ENCODE data around the gene ASAP2. TPM values are rescaled to one million over a fixed set of nuclear protein-coding genes. Genes with fewer than 3 reads are reported as not detected.

ASAP2 gene
- total RNA-seq, 4 donors from 2014 or later, result 28.2 to 38.0 (median 31.7) TPM

DNA sequence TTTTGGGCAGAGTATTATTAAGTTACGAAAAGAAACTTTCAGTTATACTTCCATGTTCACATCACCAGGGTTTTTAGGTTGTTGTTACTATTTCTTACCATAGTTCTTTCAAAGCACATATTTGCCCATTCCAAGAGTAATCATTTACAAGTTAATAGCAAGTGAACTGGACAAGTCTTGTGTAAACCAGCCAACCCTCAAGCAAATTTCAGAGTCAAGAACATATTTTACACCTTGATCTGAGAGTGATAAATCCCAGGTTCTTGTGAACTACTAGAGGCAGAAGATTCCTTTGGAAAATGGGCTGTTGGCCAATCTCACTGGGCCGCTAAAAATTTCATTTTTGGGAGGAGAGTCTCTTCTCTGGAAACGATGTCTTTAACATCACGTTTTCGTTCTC is 2.7 kb upstream of the ASAP2 start:
- Histone ChIP-seq H3K36me3 (no peaks in the 10 kb centered on the region), H3K4me3 (no peak overlapping the region), H3K4me1 (peaks cover 0 to 25% (median 2%) of the 10 kb centered on the region in 4 donors), H3K27ac (no peak overlapping the region), H3K9me3 (no peaks in the 10 kb centered on the region), H3K27me3 (no peaks in the 10 kb centered on the region)
- 89 to 91% methylated on average over 5 of the region's 5 CpGs for WGBS, 2 donors
- DNase-seq (ENCODE audit: low spot score in 2 of 2), result no peak
- TF ChIP-seq POLR2A (IDR thresholded peaks at IDR 0.05), result no peak
- TF ChIP-seq, protein P1, sequence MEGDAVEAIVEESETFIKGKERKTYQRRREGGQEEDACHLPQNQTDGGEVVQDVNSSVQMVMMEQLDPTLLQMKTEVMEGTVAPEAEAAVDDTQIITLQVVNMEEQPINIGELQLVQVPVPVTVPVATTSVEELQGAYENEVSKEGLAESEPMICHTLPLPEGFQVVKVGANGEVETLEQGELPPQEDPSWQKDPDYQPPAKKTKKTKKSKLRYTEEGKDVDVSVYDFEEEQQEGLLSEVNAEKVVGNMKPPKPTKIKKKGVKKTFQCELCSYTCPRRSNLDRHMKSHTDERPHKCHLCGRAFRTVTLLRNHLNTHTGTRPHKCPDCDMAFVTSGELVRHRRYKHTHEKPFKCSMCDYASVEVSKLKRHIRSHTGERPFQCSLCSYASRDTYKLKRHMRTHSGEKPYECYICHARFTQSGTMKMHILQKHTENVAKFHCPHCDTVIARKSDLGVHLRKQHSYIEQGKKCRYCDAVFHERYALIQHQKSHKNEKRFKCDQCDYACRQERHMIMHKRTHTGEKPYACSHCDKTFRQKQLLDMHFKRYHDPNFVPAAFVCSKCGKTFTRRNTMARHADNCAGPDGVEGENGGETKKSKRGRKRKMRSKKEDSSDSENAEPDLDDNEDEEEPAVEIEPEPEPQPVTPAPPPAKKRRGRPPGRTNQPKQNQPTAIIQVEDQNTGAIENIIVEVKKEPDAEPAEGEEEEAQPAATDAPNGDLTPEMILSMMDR (IDR thresholded peaks at IDR 0.05), result no peak
- TF ChIP-seq EP300 (IDR thresholded peaks at IDR 0.05), result no peak

DNA sequence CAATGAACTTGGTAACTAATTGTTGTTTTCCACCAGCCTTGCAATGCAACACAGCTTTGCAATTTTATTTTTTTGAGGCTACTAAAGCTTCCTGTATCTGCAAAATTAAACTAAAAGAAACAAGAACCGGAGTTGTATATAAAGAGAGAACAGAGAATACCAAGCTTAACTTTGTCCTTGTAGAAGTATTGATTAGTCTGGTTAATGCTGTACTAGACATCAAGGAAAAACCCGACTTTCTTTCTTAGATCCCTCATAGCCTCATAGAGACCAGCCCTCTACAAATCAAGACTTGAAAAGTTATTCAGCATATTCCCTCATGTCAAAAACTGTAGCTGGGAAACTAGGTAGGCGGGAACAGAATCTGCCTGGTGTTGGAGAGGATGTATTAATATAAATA is 1.7 kb upstream of the ASAP2 start:
- 79 to 84% methylated on average over 3 of the region's 3 CpGs for WGBS, 2 donors
- no peaks in the 10 kb centered on the region for H3K9me3 ChIP-seq
- no peak overlapping the region for H3K4me3 ChIP-seq
- peak overlapping the region in 3 of 4 donors; percentile 71 to 95 (median 88) for H3K27ac ChIP-seq
- H3K27me3 ChIP-seq, result no peaks in the 10 kb centered on the region
- peaks cover 0 to 35% (median 2%) of the 10 kb centered on the region in 4 donors for H3K4me1 ChIP-seq
- TF ChIP-seq EP300 (IDR thresholded peaks at IDR 0.05) (no peak), POLR2A (IDR thresholded peaks at IDR 0.05) (no peak)
- TF ChIP-seq, protein P1 (IDR thresholded peaks at IDR 0.05), result no peak
- DNase-seq (ENCODE audit: low spot score in 2 of 2), result no peak
- no peaks in the 10 kb centered on the region for H3K36me3 ChIP-seq

DNA sequence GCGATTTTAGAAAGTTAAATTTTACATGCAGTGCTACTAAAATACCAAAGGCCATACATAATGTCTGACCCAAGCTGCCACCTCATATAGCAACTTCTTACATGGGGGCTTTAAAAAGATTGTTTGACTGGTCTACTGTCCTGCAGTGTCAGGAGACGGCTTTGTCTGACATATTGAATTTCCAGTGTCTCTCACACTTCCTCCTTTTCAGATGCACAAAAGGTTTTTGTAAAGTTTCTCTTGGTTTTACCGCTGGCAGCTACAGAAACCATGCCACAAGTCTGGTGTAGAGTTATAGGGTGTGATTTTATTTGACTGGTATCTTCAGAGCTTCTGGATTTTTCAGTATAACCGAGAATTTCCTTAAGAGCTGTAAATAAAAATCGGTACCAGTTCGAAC is 1.1 kb upstream of the ASAP2 start:
- 35% methylated on average over 6 of the region's 6 CpGs for WGBS, 2 donors
- H3K27me3 ChIP-seq, result no peaks in the 10 kb centered on the region
- TF ChIP-seq, protein P1 (IDR thresholded peaks at IDR 0.05), result no peak
- TF ChIP-seq POLR2A (IDR thresholded peaks at IDR 0.05), result no peak
- TF ChIP-seq EP300 (IDR thresholded peaks at IDR 0.05), result no peak
- peaks cover 0 to 41% (median 2%) of the 10 kb centered on the region in 4 donors for H3K4me1 ChIP-seq
- H3K4me3 ChIP-seq, result peak overlapping the region in 3 of 4 donors; percentile 33 to 86 (median 71)
- peak overlapping the region; percentile 71 to 95 (median 86) for H3K27ac ChIP-seq
- DNase-seq (ENCODE audit: low spot score in 2 of 2), result no peak
- H3K9me3 ChIP-seq, result no peaks in the 10 kb centered on the region
- H3K36me3 ChIP-seq, result no peaks in the 10 kb centered on the region

DNA sequence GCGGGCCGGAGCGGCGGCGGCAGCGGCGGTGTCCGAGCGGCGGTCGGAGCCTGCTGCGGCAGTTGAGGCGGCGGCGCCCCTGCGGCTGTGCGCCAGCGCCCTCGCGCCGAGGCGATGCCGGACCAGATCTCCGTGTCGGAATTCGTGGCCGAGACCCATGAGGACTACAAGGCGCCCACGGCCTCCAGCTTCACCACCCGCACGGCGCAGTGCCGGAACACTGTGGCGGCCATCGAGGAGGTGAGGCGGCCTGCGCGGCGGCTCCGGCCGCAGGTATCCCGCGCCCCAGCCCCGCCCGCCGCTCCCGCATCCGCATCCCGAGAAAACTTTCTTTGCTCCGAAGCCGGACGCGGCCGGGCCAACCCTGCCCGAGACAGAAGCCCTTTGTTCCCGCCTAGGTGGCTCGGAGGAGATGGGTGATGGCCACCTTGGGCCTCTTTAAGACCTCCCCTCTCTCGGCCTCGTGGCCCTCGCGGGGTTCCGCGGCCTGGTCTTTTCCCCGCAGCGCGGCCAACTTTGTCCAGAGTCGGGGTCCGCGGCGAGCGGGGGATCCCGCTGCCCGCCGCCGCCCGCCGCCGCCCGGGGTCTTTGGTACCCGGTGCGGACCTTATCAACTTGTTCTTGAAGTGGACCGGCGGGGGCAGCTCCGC is 504 bp downstream of the ASAP2 start:
- H3K27me3 ChIP-seq, result no peaks in the 10 kb centered on the region
- H3K9me3 ChIP-seq, result no peaks in the 10 kb centered on the region
- H3K36me3 ChIP-seq, result no peaks in the 10 kb centered on the region
- peak overlapping the region; percentile 66 to 96 (median 84) for H3K4me3 ChIP-seq
- DNase-seq (ENCODE audit: low spot score in 2 of 2), result no peak
- 0% methylated on average over 3 to 51 of the region's 84 CpGs for WGBS, 2 donors
- TF ChIP-seq EP300 (IDR thresholded peaks at IDR 0.05), result peak in 1 of 2 donors; percentile 36
- no peak for TF ChIP-seq POLR2A (IDR thresholded peaks at IDR 0.05)
- peaks cover 0 to 53% (median 12%) of the 10 kb centered on the region in 4 donors for H3K4me1 ChIP-seq
- H3K27ac ChIP-seq, result peak overlapping the region; percentile 80 to 95 (median 91)

DNA sequence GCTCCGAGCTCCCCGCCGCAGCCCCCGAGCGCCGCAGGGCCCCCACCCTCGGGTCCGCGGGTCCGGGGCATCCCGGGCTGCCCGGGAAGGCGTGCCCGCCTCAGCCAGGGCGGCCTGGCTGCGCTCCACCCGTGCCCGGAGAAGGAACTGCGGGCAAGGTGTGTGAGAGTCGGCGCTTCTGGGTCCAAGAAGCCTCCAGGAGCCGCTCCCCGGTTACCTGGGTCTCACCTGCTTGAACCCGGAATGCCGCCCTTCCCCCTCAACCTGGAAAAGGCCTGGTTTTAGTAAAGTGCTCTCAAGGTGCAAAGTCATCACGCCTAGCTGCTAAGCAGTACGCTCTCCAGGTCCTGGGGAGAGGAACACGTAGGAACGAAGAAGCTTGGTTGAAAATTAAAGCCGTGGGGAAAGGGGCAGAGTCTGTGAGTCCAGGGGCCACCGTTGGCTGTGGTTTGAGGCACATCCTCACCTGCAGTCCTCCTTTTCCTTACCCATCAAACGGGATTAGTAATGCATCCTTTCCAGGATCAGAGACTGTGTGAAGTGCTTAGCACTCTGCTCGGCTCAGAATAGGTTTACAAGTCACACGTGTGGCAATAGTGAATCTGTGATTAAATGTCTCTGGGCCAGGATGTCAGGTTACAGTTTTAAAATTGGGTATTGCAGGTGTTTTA is 1.2 kb downstream of the ASAP2 start:
- peaks cover 0 to 60% (median 19%) of the 10 kb centered on the region in 4 donors for H3K4me1 ChIP-seq

More for the DNA sequence above, 1.2 kb downstream of the ASAP2 start:
- 1 to 2% methylated on average over 20 to 33 of the region's 34 CpGs for WGBS, 2 donors
- DNase-seq (ENCODE audit: low spot score in 2 of 2), result no peak
- H3K27me3 ChIP-seq, result no peaks in the 10 kb centered on the region
- TF ChIP-seq EP300 (IDR thresholded peaks at IDR 0.05), result peak in 1 of 2 donors; percentile 18
- TF ChIP-seq, protein P1 (IDR thresholded peaks at IDR 0.05), result no peak
- H3K36me3 ChIP-seq, result no peaks in the 10 kb centered on the region
- peak overlapping the region; percentile 80 to 95 (median 91) for H3K27ac ChIP-seq
- H3K9me3 ChIP-seq, result no peaks in the 10 kb centered on the region
- H3K4me3 ChIP-seq, result peak overlapping the region; percentile 66 to 96 (median 84)

All from tibial nerve (tissue), 4 donors.